GM12891 (cell line): ENCODE measurements around the gene TEKT2.

Experiments
- DNase-seq: peaks from one replicate; pipeline ENCODE4 v3.0.0; 2011; ENCODE audit warnings: low spot score; ENCODE audit not compliant: insufficient read length
- FAIRE-seq: peaks from 2 replicates; lab custom pipeline; 2011; peaks lifted over from hg19 to GRCh38; lab: Jason Lieb, UNC
- PAX5 ChIP-seq: IDR thresholded peaks from 2 replicates; pipeline ENCODE4 v1.6.1; 2011; ENCODE audit warnings: low read length, moderate library complexity, mild to moderate bottlenecking; ENCODE audit not compliant: insufficient read depth, severe bottlenecking
- POLR2A ChIP-seq: IDR thresholded peaks from 2 replicates; pipeline ENCODE4 v1.6.1; 2011; ENCODE audit warnings: low read depth, low read length, control low read depth
- POLR2AphosphoS5 ChIP-seq: IDR thresholded peaks from 2 replicates; pipeline ENCODE4 v1.6.1; 2011; ENCODE audit warnings: low read depth, low read length, control low read depth
- POU2F2 ChIP-seq: IDR thresholded peaks from 2 replicates; pipeline ENCODE4 v1.6.1; 2011; ENCODE audit warnings: low read depth, mild to moderate bottlenecking, control low read depth, low read length, moderate library complexity
- SPI1 ChIP-seq: IDR thresholded peaks from 2 replicates; pipeline ENCODE4 v1.6.1; 2011; ENCODE audit warnings: low read depth, low read length, control low read depth
- TAF1 ChIP-seq: IDR thresholded peaks from 2 replicates; pipeline ENCODE4 v1.6.1; 2011; ENCODE audit warnings: low read depth, low read length, control low read depth

Gene TEKT2

GRCh38 chr1:36070349-36070748, 13.5 kb upstream of the TEKT2 start:
- TF ChIP-seq POLR2AphosphoS5 (no peak), SPI1 (no peak), POU2F2 (no peak), PAX5 (no peak), POLR2A (no peak), TAF1 (no peak)
- FAIRE-seq: no peak

GRCh38 chr1:36076979-36077573, 6.8 kb upstream of the TEKT2 start:
- TF ChIP-seq PAX5 (no peak), TAF1 (no peak)
- DNase-seq (no peak), FAIRE-seq (no peak)

More at GRCh38 chr1:36070349-36070748, 13.5 kb upstream of the TEKT2 start:
- DNase-seq: no peak

- FAIRE-seq: no peak
- no peak for DNase-seq
- TF ChIP-seq POLR2AphosphoS5: no peak
- no peak for TF ChIP-seq SPI1
- TF ChIP-seq PAX5: no peak
- TF ChIP-seq POLR2A: no peak
- no peak for TF ChIP-seq TAF1
- no peak for TF ChIP-seq POU2F2
Observed at GRCh38 chr1:36080236-36080635, 3.7 kb upstream of the TEKT2 start.

- no peak for FAIRE-seq
- no peak for TF ChIP-seq TAF1
- no peak for DNase-seq
Observed at GRCh38 chr1:36080801-36081200, 3.1 kb upstream of the TEKT2 start.

GRCh38 chr1:36081926-36082485, 1.9 kb upstream of the TEKT2 start:
- no peak for TF ChIP-seq SPI1
- DNase-seq (no peak), FAIRE-seq (no peak)

- no peak for FAIRE-seq
- TF ChIP-seq SPI1 (no peak), TAF1 (no peak), PAX5 (no peak), POLR2AphosphoS5 (no peak), POU2F2 (no peak), POLR2A (no peak)
- no peak for DNase-seq
Observed at GRCh38 chr1:36083219-36083618, 675 bp upstream of the TEKT2 start.

GRCh38 chr1:36084497-36085115, 712 bp downstream of the TEKT2 start:
- TF ChIP-seq TAF1: no peak
- TF ChIP-seq SPI1: no peak
- no peak for TF ChIP-seq POU2F2
- no peak for TF ChIP-seq PAX5
- TF ChIP-seq POLR2AphosphoS5: no peak
- no peak for TF ChIP-seq POLR2A
- DNase-seq: no peak
- no peak for FAIRE-seq

GRCh38 chr1:36085126-36085525, 1.2 kb downstream of the TEKT2 start:
- TF ChIP-seq POU2F2: no peak
- TF ChIP-seq POLR2AphosphoS5: no peak
- no peak for TF ChIP-seq SPI1
- TF ChIP-seq TAF1: no peak
- no peak for TF ChIP-seq POLR2A
- no peak for TF ChIP-seq PAX5
- no peak for FAIRE-seq

GRCh38 chr1:36085686-36086526, 2.0 kb downstream of the TEKT2 start:
- DNase-seq (no peak), FAIRE-seq (no peak)
- TF ChIP-seq PAX5: no peak
- TF ChIP-seq POLR2A: no peak
- no peak for TF ChIP-seq POU2F2
- no peak for TF ChIP-seq TAF1
- TF ChIP-seq SPI1: no peak
- no peak for TF ChIP-seq POLR2AphosphoS5

More at GRCh38 chr1:36085126-36085525, 1.2 kb downstream of the TEKT2 start:
- DNase-seq: no peak

GRCh38 chr1:36086529-36087232, 2.8 kb downstream of the TEKT2 start:
- TF ChIP-seq POLR2AphosphoS5 (no peak), PAX5 (no peak), SPI1 (no peak), POLR2A (no peak), TAF1 (no peak), POU2F2 (no peak)
- DNase-seq (no peak), FAIRE-seq (no peak)
